Progenitor cell of endocrine pancreas (in vitro differentiated cells): ENCODE data around the gene FTO. TPM values are rescaled to one million over a fixed set of nuclear protein-coding genes. Genes with fewer than 3 reads are reported as not detected.

Experiments used
- DNase-seq: peaks from one replicate; pipeline ENCODE4 v3.0.0; 2021; ENCODE audit warnings: low spot score; ENCODE audit not compliant: unreplicated experiment
- H3K27ac Mint-ChIP-seq: 2 replicates; pipeline ENCODE4 v1.8.0; 2021; ENCODE audit warnings: mild to moderate bottlenecking, moderate library complexity, mixed read lengths
- H3K27me3 Mint-ChIP-seq: 2 replicates; pipeline ENCODE4 v1.8.0; 2021; ENCODE audit warnings: mixed read lengths
- H3K36me3 Mint-ChIP-seq: 2 replicates; pipeline ENCODE4 v1.8.0; 2022; ENCODE audit warnings: mixed read lengths; ENCODE audit not compliant: insufficient read depth
- H3K4me1 Mint-ChIP-seq: 2 replicates; pipeline ENCODE4 v1.8.0; 2021; ENCODE audit warnings: low read depth, mixed read lengths
- H3K4me3 Mint-ChIP-seq: 2 replicates; pipeline ENCODE4 v1.8.0; 2021; ENCODE audit warnings: low read depth, mild to moderate bottlenecking, moderate library complexity, mixed read lengths
- H3K9me3 Mint-ChIP-seq: 2 replicates; pipeline ENCODE4 v1.8.0; 2021; ENCODE audit warnings: low read depth, mixed read lengths
- total RNA-seq: library from RNA; stranded (reverse); gene quantifications from 2 replicates; pipeline ENCODE4 v1.2.1, GENCODE V29; 2021
- TF ChIP-seq, protein P1 (sequence below): fragments of 200-600 bp; sonication (generic); IDR thresholded peaks from one replicate; pipeline ENCODE4 v1.5.0; 2021; ENCODE audit warnings: antibody characterized with exemption, mild to moderate bottlenecking; ENCODE audit not compliant: unreplicated experiment

FTO gene
- total RNA-seq, 1 donor from 2014 or later, result 78.7 TPM

- Mint-ChIP-seq H3K9me3 (no peaks in the 10 kb centered on the region), H3K4me1 (peaks cover 4% of the 10 kb centered on the region), H3K27me3 (peaks cover 16% of the 10 kb centered on the region), H3K36me3 (peaks cover 2% of the 10 kb centered on the region), H3K4me3 (no peak overlapping the region), H3K27ac (no peak overlapping the region)
- no peak for DNase-seq
- TF ChIP-seq, protein P1, sequence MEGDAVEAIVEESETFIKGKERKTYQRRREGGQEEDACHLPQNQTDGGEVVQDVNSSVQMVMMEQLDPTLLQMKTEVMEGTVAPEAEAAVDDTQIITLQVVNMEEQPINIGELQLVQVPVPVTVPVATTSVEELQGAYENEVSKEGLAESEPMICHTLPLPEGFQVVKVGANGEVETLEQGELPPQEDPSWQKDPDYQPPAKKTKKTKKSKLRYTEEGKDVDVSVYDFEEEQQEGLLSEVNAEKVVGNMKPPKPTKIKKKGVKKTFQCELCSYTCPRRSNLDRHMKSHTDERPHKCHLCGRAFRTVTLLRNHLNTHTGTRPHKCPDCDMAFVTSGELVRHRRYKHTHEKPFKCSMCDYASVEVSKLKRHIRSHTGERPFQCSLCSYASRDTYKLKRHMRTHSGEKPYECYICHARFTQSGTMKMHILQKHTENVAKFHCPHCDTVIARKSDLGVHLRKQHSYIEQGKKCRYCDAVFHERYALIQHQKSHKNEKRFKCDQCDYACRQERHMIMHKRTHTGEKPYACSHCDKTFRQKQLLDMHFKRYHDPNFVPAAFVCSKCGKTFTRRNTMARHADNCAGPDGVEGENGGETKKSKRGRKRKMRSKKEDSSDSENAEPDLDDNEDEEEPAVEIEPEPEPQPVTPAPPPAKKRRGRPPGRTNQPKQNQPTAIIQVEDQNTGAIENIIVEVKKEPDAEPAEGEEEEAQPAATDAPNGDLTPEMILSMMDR, result no peak
These were observed 390.7 kb downstream of the FTO start for GRCh38 chr16:54094641-54095040.

DNA sequence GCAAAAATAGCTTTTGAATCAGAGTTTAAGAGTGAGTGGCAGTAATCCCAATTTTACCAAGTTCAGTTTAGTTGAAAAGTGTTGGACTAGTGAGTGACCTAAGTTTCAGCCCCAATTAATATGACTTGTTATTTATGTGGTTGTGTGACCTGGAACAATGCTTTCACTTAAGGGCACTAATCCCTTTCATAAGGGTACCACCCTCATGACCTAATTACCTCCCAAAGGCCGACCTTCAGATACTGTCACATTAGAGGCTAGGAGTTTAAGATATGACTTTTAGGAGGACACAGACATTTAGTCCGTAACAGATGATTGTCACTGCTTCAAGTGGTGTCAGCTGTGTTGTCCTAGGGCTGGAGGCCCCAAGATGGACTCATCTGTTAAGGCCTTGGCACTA, 392.7 kb downstream of the FTO start:
- DNase-seq, result no peak
- peaks cover 22% of the 10 kb centered on the region for H3K27me3 Mint-ChIP-seq
- H3K4me1 Mint-ChIP-seq, result peaks cover 4% of the 10 kb centered on the region
- no peak overlapping the region for H3K27ac Mint-ChIP-seq
- peaks cover 5% of the 10 kb centered on the region for H3K9me3 Mint-ChIP-seq
- H3K4me3 Mint-ChIP-seq, result no peak overlapping the region
- H3K36me3 Mint-ChIP-seq, result peaks cover 4% of the 10 kb centered on the region
- TF ChIP-seq, protein P1, result no peak

DNA sequence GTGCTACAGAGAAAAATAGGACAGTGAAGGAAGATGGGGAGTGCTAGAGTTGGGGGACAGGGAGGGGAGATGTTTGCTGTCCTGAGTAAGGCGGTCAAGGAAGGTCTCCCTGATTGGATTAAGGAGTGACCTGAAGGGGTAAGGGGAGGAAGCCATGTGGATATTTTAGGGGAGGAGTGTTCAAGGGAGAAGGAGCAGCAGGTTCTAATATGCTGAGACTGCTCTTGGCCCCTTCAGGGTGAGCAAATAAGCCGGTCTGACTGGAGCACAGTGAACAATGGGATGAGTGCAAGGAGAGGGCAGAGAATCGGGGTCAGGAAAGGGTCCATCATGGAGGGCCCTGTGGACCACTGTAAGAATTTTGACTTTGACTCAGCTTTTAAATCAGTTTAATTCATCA, 393.8 kb downstream of the FTO start:
- peaks cover 22% of the 10 kb centered on the region for H3K27me3 Mint-ChIP-seq
- no peak overlapping the region for H3K27ac Mint-ChIP-seq
- no peak overlapping the region for H3K4me3 Mint-ChIP-seq
- no peak for DNase-seq
- H3K4me1 Mint-ChIP-seq, result peaks cover 5% of the 10 kb centered on the region
- TF ChIP-seq, protein P1, result no peak
- peaks cover 8% of the 10 kb centered on the region for H3K9me3 Mint-ChIP-seq
- H3K36me3 Mint-ChIP-seq, result peaks cover 5% of the 10 kb centered on the region

- no peak for DNase-seq
- TF ChIP-seq, protein P1, result no peak
- H3K36me3 Mint-ChIP-seq, result peaks cover 5% of the 10 kb centered on the region
- H3K27ac Mint-ChIP-seq, result no peak overlapping the region
- peaks cover 10% of the 10 kb centered on the region for H3K4me1 Mint-ChIP-seq
- peaks cover 22% of the 10 kb centered on the region for H3K27me3 Mint-ChIP-seq
- no peak overlapping the region for H3K4me3 Mint-ChIP-seq
- peaks cover 8% of the 10 kb centered on the region for H3K9me3 Mint-ChIP-seq
These were observed 394.3 kb downstream of the FTO start for GRCh38 chr16:54098247-54098646.

GRCh38 chr16:54099627-54100026, 395.7 kb downstream of the FTO start:
- H3K27me3 Mint-ChIP-seq, result peaks cover 16% of the 10 kb centered on the region
- TF ChIP-seq, protein P1, result no peak
- H3K9me3 Mint-ChIP-seq, result peaks cover 8% of the 10 kb centered on the region
- H3K4me1 Mint-ChIP-seq, result peaks cover 14% of the 10 kb centered on the region
- no peak for DNase-seq
- no peak overlapping the region for H3K27ac Mint-ChIP-seq
- peaks cover 5% of the 10 kb centered on the region for H3K36me3 Mint-ChIP-seq
- H3K4me3 Mint-ChIP-seq, result no peak overlapping the region
